GOT3 (cell line): ENCODE results near the gene LAIR2.

Experiments
- DNase-seq: peaks from one replicate; lab custom pipeline; 2025; ENCODE audit warnings: mixed read lengths; lab: John Stamatoyannopoulos, UW

The LAIR2 gene

GRCh38 chr19:54534156-54534555 lies 31.5 kb downstream of the LAIR2 start:
- no peak for DNase-seq

- DNase-seq, result no peak
Measured at GRCh38 chr19:54535601-54536000, 33.0 kb downstream of the LAIR2 start.

GRCh38 chr19:54536956-54537355 lies 34.3 kb downstream of the LAIR2 start:
- no peak for DNase-seq

- DNase-seq, result no peak
Measured at GRCh38 chr19:54541712-54542111, 39.1 kb downstream of the LAIR2 start.

- no peak for DNase-seq
Measured at GRCh38 chr19:54548806-54549205, 46.2 kb downstream of the LAIR2 start.

GRCh38 chr19:54549224-54549623 lies 46.6 kb downstream of the LAIR2 start:
- no peak for DNase-seq

GRCh38 chr19:54551293-54551692 lies 48.7 kb downstream of the LAIR2 start:
- DNase-seq, result no peak

- DNase-seq, result no peak
Measured at GRCh38 chr19:54551950-54552912, 49.6 kb downstream of the LAIR2 start.

GRCh38 chr19:54552913-54553310 lies 50.3 kb downstream of the LAIR2 start:
- no peak for DNase-seq

- no peak for DNase-seq
Measured at GRCh38 chr19:54554006-54554405, 51.4 kb downstream of the LAIR2 start.

GRCh38 chr19:54554896-54555295 lies 52.3 kb downstream of the LAIR2 start:
- no peak for DNase-seq

GRCh38 chr19:54556194-54556593 lies 53.6 kb downstream of the LAIR2 start:
- no peak for DNase-seq

GRCh38 chr19:54558339-54558738 lies 55.7 kb downstream of the LAIR2 start:
- no peak for DNase-seq
